ENCODE data around the gene CTTNBP2.

GRCh38 chr7:117827862-117828261, 45.4 kb downstream of the CTTNBP2 start:
- TF ChIP-seq CTCF (IDR thresholded peaks at IDR 0.05; ENCODE audit: low read depth, low read length): no peak
- TF ChIP-seq EZH2phosphoT487 (IDR thresholded peaks at IDR 0.05; ENCODE audit: low read depth): no peak
